SK-N-SH treated with all-trans-retinoic acid at 6 μM for 48 hours (cell line): ENCODE measurements around the gene C8A.

Experiments used
- ATAC-seq: fragments of 200-7000 bp; cut with Tn5 transposase; 3 replicates; pipeline ENCODE4 v1.9.1; 2020; ENCODE audit warnings: mild to moderate bottlenecking, moderate library complexity
- ARNTL ChIP-seq: fragments of 450-650 bp; formaldehyde crosslinking; IDR thresholded peaks from 2 replicates; pipeline ENCODE4 v1.5.0; 2020; ENCODE audit warnings: low read depth, mild to moderate bottlenecking, moderate library complexity, borderline replicate concordance
- BACH2 ChIP-seq: fragments of 250-450 bp; sonication (Bioruptor Pico); IDR thresholded peaks from 2 replicates; pipeline ENCODE4 v1.9.0; 2021; ENCODE audit warnings: mild to moderate bottlenecking, borderline replicate concordance
- CSRNP3 ChIP-seq: fragments of 250-450 bp; sonication (Bioruptor Pico); IDR thresholded peaks from 2 replicates; pipeline ENCODE4 v1.5.1; 2021; ENCODE audit warnings: mild to moderate bottlenecking, moderate library complexity
- ESRRG ChIP-seq: fragments of 250-450 bp; sonication (Bioruptor Pico); IDR thresholded peaks from 2 replicates; pipeline ENCODE4 v1.6.1; 2021; ENCODE audit warnings: mild to moderate bottlenecking
- GLIS3 ChIP-seq: fragments of 250-450 bp; sonication (Bioruptor Pico); IDR thresholded peaks from 2 replicates; pipeline ENCODE4 v1.5.0; 2020; ENCODE audit warnings: mild to moderate bottlenecking, moderate library complexity
- PPARA ChIP-seq: fragments of 250-450 bp; sonication (Bioruptor Pico); IDR thresholded peaks from 2 replicates; pipeline ENCODE4 v1.5.0; 2020; ENCODE audit warnings: mild to moderate bottlenecking, borderline replicate concordance
- SNAI2 ChIP-seq: fragments of 250-450 bp; sonication (Bioruptor Pico); IDR thresholded peaks from 2 replicates; pipeline ENCODE4 v1.5.0; 2020; ENCODE audit warnings: mild to moderate bottlenecking, moderate library complexity
- TCF4 ChIP-seq: fragments of 250-450 bp; sonication (Bioruptor Pico); IDR thresholded peaks from 2 replicates; pipeline ENCODE4 v1.8.0; 2021; ENCODE audit warnings: mild to moderate bottlenecking, moderate library complexity, borderline replicate concordance
- TOX ChIP-seq: fragments of 250-450 bp; sonication (Bioruptor Pico); IDR thresholded peaks from 2 replicates; pipeline ENCODE4 v1.8.0; 2021; ENCODE audit warnings: mild to moderate bottlenecking, moderate library complexity, borderline replicate concordance
- TSHZ2 ChIP-seq: fragments of 250-450 bp; sonication (Bioruptor Pico); IDR thresholded peaks from 2 replicates; pipeline ENCODE4 v1.5.0; 2020; ENCODE audit warnings: mild to moderate bottlenecking, moderate library complexity
- ZFP3 ChIP-seq: fragments of 250-450 bp; sonication (Bioruptor Pico); IDR thresholded peaks from 2 replicates; pipeline ENCODE4 v1.5.0; 2020; ENCODE audit warnings: mild to moderate bottlenecking, moderate library complexity
- ZNF565 ChIP-seq: fragments of 450-650 bp; formaldehyde crosslinking; conservative IDR thresholded peaks from 2 replicates; pipeline ENCODE4 v1.5.0; 2020; ENCODE audit warnings: low read depth, mild to moderate bottlenecking, moderate library complexity
- ZNF70 ChIP-seq: fragments of 450-650 bp; formaldehyde crosslinking; IDR thresholded peaks from 2 replicates; pipeline ENCODE4 v1.5.0; 2020; ENCODE audit warnings: mild to moderate bottlenecking, moderate library complexity
- ZNF8 ChIP-seq: fragments of 450-650 bp; formaldehyde crosslinking; IDR thresholded peaks from 2 replicates; pipeline ENCODE4 v1.5.0; 2020; ENCODE audit warnings: mild to moderate bottlenecking, moderate library complexity
- TF ChIP-seq, protein P1 (sequence below): fragments of 250-450 bp; sonication (Bioruptor Pico); IDR thresholded peaks from 2 replicates; pipeline ENCODE4 v1.8.0; 2021; ENCODE audit warnings: low read depth, mild to moderate bottlenecking, moderate library complexity, borderline replicate concordance
- TF ChIP-seq, protein P2 (sequence below): fragments of 250-450 bp; sonication (Bioruptor Pico); IDR thresholded peaks from 2 replicates; pipeline ENCODE4 v1.8.0; 2020; ENCODE audit warnings: mild to moderate bottlenecking, moderate library complexity, borderline replicate concordance

The C8A gene

GRCh38 chr1:56922507-56922906 is 67.9 kb downstream of the C8A start:
- ATAC-seq = no peak
- TF ChIP-seq TOX (CRISPR knock-in tag) (no peak), BACH2 (CRISPR knock-in tag) (no peak)

- TF ChIP-seq, protein P1, sequence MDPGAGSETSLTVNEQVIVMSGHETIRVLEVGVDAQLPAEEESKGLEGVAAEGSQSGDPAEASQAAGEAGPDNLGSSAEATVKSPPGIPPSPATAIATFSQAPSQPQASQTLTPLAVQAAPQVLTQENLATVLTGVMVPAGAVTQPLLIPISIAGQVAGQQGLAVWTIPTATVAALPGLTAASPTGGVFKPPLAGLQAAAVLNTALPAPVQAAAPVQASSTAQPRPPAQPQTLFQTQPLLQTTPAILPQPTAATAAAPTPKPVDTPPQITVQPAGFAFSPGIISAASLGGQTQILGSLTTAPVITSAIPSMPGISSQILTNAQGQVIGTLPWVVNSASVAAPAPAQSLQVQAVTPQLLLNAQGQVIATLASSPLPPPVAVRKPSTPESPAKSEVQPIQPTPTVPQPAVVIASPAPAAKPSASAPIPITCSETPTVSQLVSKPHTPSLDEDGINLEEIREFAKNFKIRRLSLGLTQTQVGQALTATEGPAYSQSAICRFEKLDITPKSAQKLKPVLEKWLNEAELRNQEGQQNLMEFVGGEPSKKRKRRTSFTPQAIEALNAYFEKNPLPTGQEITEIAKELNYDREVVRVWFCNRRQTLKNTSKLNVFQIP (CRISPR knock-in tag) = no peak
- ATAC-seq = no peak
Measured at GRCh38 chr1:56923201-56923600, 68.6 kb downstream of the C8A start.

DNA sequence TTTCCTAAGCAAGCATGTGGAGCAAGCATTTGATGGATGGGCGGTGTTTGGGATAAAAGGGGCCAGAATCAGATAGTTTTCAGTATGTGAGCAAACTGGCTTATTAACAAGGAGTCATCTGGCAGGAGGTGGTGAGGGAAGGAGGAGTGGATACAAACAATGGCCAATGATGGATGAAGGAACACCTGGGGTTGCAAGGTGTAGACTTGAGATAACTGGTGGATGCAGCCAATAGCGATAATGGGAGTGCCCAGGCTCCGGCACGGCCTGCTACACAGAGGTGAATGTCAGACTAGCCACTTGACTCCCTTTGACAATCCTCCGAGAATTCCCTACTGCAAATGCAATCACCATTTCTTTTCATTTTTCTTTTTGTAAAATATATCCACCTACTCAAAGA is 69.5 kb downstream of the C8A start:
- no peak for ATAC-seq
- TF ChIP-seq PPARA (CRISPR knock-in tag) (no peak), ESRRG (CRISPR knock-in tag) (no peak), TSHZ2 (CRISPR knock-in tag) (no peak), GLIS3 (CRISPR knock-in tag) (no peak), SNAI2 (CRISPR knock-in tag) (no peak), TOX (CRISPR knock-in tag) (no peak), ZFP3 (CRISPR knock-in tag) (no peak), ZNF565 (CRISPR knock-in tag) (no peak), ZNF70 (CRISPR knock-in tag) (no peak), ZNF8 (no peak), ARNTL (no peak), TCF4 (CRISPR knock-in tag) (no peak), BACH2 (CRISPR knock-in tag) (no peak), CSRNP3 (CRISPR knock-in tag) (no peak)
- TF ChIP-seq, protein P2, sequence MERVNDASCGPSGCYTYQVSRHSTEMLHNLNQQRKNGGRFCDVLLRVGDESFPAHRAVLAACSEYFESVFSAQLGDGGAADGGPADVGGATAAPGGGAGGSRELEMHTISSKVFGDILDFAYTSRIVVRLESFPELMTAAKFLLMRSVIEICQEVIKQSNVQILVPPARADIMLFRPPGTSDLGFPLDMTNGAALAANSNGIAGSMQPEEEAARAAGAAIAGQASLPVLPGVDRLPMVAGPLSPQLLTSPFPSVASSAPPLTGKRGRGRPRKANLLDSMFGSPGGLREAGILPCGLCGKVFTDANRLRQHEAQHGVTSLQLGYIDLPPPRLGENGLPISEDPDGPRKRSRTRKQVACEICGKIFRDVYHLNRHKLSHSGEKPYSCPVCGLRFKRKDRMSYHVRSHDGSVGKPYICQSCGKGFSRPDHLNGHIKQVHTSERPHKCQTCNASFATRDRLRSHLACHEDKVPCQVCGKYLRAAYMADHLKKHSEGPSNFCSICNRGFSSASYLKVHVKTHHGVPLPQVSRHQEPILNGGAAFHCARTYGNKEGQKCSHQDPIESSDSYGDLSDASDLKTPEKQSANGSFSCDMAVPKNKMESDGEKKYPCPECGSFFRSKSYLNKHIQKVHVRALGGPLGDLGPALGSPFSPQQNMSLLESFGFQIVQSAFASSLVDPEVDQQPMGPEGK (CRISPR knock-in tag) = no peak
- TF ChIP-seq, protein P1 (CRISPR knock-in tag) = no peak

DNA sequence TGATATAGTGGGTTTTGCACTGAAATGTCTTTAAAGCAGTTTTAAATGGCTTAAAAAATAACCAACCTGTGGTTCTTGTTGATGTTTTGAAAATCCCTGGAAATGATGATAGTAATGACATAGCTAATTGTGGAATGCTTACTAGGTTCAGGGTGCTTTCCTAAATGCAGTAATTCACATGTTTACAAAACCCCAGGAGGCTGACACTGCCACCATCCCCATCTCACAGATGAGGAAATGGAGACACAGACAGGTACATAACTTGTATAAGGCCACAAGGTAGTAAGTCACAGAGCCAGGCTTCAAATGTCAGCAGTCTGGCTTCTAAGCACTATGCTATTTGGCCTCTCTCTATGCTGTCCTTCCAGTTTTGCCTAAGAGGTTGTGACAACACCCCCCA is 70.6 kb downstream of the C8A start:
- TF ChIP-seq ZFP3 (CRISPR knock-in tag) (no peak), TSHZ2 (CRISPR knock-in tag) (no peak)
- no peak for ATAC-seq
